ENCODE data around the gene PRR11.

DNA sequence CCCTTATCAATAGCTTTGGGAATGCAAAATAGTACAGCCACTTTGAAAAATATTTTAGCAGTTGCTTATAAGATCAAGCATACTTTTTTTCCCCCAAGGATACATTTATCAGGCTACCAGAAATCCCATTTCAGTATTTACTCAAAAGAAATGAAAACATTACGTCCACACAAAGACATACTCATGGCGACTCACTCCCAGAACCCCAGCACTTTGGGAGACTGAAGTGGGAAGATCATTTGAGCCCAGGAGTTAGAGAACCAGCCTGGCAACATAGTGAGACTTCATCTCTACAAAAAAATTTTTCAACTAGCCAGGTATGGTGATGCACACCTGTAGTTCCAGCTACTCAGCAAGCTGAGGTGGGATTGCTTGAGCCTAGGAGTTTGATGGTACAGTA lies 6.5 kb upstream of the PRR11 start:
- TF ChIP-seq, protein P1, sequence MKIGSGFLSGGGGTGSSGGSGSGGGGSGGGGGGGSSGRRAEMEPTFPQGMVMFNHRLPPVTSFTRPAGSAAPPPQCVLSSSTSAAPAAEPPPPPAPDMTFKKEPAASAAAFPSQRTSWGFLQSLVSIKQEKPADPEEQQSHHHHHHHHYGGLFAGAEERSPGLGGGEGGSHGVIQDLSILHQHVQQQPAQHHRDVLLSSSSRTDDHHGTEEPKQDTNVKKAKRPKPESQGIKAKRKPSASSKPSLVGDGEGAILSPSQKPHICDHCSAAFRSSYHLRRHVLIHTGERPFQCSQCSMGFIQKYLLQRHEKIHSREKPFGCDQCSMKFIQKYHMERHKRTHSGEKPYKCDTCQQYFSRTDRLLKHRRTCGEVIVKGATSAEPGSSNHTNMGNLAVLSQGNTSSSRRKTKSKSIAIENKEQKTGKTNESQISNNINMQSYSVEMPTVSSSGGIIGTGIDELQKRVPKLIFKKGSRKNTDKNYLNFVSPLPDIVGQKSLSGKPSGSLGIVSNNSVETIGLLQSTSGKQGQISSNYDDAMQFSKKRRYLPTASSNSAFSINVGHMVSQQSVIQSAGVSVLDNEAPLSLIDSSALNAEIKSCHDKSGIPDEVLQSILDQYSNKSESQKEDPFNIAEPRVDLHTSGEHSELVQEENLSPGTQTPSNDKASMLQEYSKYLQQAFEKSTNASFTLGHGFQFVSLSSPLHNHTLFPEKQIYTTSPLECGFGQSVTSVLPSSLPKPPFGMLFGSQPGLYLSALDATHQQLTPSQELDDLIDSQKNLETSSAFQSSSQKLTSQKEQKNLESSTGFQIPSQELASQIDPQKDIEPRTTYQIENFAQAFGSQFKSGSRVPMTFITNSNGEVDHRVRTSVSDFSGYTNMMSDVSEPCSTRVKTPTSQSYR (CRISPR knock-in tag; IDR thresholded peaks at IDR 0.05): no peak
- TF ChIP-seq, protein P2, sequence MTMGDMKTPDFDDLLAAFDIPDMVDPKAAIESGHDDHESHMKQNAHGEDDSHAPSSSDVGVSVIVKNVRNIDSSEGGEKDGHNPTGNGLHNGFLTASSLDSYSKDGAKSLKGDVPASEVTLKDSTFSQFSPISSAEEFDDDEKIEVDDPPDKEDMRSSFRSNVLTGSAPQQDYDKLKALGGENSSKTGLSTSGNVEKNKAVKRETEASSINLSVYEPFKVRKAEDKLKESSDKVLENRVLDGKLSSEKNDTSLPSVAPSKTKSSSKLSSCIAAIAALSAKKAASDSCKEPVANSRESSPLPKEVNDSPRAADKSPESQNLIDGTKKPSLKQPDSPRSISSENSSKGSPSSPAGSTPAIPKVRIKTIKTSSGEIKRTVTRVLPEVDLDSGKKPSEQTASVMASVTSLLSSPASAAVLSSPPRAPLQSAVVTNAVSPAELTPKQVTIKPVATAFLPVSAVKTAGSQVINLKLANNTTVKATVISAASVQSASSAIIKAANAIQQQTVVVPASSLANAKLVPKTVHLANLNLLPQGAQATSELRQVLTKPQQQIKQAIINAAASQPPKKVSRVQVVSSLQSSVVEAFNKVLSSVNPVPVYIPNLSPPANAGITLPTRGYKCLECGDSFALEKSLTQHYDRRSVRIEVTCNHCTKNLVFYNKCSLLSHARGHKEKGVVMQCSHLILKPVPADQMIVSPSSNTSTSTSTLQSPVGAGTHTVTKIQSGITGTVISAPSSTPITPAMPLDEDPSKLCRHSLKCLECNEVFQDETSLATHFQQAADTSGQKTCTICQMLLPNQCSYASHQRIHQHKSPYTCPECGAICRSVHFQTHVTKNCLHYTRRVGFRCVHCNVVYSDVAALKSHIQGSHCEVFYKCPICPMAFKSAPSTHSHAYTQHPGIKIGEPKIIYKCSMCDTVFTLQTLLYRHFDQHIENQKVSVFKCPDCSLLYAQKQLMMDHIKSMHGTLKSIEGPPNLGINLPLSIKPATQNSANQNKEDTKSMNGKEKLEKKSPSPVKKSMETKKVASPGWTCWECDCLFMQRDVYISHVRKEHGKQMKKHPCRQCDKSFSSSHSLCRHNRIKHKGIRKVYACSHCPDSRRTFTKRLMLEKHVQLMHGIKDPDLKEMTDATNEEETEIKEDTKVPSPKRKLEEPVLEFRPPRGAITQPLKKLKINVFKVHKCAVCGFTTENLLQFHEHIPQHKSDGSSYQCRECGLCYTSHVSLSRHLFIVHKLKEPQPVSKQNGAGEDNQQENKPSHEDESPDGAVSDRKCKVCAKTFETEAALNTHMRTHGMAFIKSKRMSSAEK (CRISPR knock-in tag; IDR thresholded peaks at IDR 0.05; ENCODE audit: borderline replicate concordance): no peak
- TF ChIP-seq, protein P3, sequence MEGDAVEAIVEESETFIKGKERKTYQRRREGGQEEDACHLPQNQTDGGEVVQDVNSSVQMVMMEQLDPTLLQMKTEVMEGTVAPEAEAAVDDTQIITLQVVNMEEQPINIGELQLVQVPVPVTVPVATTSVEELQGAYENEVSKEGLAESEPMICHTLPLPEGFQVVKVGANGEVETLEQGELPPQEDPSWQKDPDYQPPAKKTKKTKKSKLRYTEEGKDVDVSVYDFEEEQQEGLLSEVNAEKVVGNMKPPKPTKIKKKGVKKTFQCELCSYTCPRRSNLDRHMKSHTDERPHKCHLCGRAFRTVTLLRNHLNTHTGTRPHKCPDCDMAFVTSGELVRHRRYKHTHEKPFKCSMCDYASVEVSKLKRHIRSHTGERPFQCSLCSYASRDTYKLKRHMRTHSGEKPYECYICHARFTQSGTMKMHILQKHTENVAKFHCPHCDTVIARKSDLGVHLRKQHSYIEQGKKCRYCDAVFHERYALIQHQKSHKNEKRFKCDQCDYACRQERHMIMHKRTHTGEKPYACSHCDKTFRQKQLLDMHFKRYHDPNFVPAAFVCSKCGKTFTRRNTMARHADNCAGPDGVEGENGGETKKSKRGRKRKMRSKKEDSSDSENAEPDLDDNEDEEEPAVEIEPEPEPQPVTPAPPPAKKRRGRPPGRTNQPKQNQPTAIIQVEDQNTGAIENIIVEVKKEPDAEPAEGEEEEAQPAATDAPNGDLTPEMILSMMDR (IDR thresholded peaks at IDR 0.05): no peak
- TF ChIP-seq ELF4 (CRISPR knock-in tag; IDR thresholded peaks at IDR 0.05; ENCODE audit: low read depth) (no peak), ZNF138 (CRISPR knock-in tag; conservative IDR thresholded peaks at IDR 0.05) (no peak), JUN (CRISPR knock-in tag; IDR thresholded peaks at IDR 0.05) (no peak), NR2C2 (CRISPR knock-in tag; IDR thresholded peaks at IDR 0.05) (no peak), ZBTB21 (CRISPR knock-in tag; IDR thresholded peaks at IDR 0.05; ENCODE audit: borderline replicate concordance) (no peak)
- TF ChIP-seq, protein P4, sequence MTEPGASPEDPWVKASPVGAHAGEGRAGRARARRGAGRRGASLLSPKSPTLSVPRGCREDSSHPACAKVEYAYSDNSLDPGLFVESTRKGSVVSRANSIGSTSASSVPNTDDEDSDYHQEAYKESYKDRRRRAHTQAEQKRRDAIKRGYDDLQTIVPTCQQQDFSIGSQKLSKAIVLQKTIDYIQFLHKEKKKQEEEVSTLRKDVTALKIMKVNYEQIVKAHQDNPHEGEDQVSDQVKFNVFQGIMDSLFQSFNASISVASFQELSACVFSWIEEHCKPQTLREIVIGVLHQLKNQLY (CRISPR knock-in tag; IDR thresholded peaks at IDR 0.05): no peak
